GM21423 (cell line): ENCODE measurements around the gene LSM7.

Experiments
- ATAC-seq: cut with Tn5 transposase; IDR thresholded peaks from one replicate; pipeline ENCODE4 v1.9.1; 2021; ENCODE audit warnings: mild to moderate bottlenecking, moderate library complexity; ENCODE audit not compliant: unreplicated experiment

Gene LSM7

GRCh38 chr19:2328401-2329148 is at the start of gene LSM7, which contains the start of gene SPPL2B:
LSM7 (minus strand) TSS chr19:2328586; CDS start chr19:2328566, 20 bp downstream.
SPPL2B (plus strand) TSS chr19:2328684; CDS start chr19:2328710, 26 bp downstream.
- peak; percentile 51 for ATAC-seq

- ATAC-seq = no peak
Observed at GRCh38 chr19:2376784-2377519, 48.6 kb upstream of the LSM7 start.

GRCh38 chr19:2375353-2376121 is 47.2 kb upstream of the LSM7 start:
- ATAC-seq = no peak

- ATAC-seq = no peak
Observed at GRCh38 chr19:2374808-2375207, 46.4 kb upstream of the LSM7 start.

GRCh38 chr19:2372076-2372612 is 43.8 kb upstream of the LSM7 start:
- ATAC-seq = no peak

GRCh38 chr19:2371656-2372055 is 43.3 kb upstream of the LSM7 start:
- no peak for ATAC-seq

GRCh38 chr19:2365201-2365970 is 37.0 kb upstream of the LSM7 start:
- no peak for ATAC-seq

- no peak for ATAC-seq
Observed at GRCh38 chr19:2363419-2363818, 35.0 kb upstream of the LSM7 start.

GRCh38 chr19:2362970-2363300 is 34.5 kb upstream of the LSM7 start:
- ATAC-seq = no peak

GRCh38 chr19:2362046-2362969 is 33.9 kb upstream of the LSM7 start:
- no peak for ATAC-seq

- no peak for ATAC-seq
Observed at GRCh38 chr19:2361246-2362045, 33.1 kb upstream of the LSM7 start.

- ATAC-seq = no peak
Observed at GRCh38 chr19:2360833-2361232, 32.4 kb upstream of the LSM7 start.

- ATAC-seq = no peak
Observed at GRCh38 chr19:2359992-2360685, 31.8 kb upstream of the LSM7 start, which contains the start of gene TMPRSS9. TMPRSS9 (plus strand) TSS chr19:2360265; CDS start chr19:2389786, 29,521 bp downstream.

GRCh38 chr19:2358548-2359173 is 30.3 kb upstream of the LSM7 start:
- no peak for ATAC-seq

- no peak for ATAC-seq
Observed at GRCh38 chr19:2357279-2358206, 29.2 kb upstream of the LSM7 start.

- ATAC-seq = no peak
Observed at GRCh38 chr19:2356036-2356646, 27.8 kb upstream of the LSM7 start.
